ACHN (cell line): ENCODE measurements around the gene MTUS2.
A peak's percentile ranks its signal among the peaks of the same experiment; 100 is the strongest.

ENCODE experiments used
- DNase-seq: peaks from one replicate; pipeline ENCODE4 v3.0.0-alpha.2; 2015
- in situ Hi-C: cut with HindIII; loops from 2 replicates; pipeline ENCODE4 v1.10.0; 2017; ENCODE audit warnings: low sequenced_read_pairs, low pct_ligation_motif_present, low pct_unique_long_range_greater_than_20kb

The MTUS2 gene

DNA sequence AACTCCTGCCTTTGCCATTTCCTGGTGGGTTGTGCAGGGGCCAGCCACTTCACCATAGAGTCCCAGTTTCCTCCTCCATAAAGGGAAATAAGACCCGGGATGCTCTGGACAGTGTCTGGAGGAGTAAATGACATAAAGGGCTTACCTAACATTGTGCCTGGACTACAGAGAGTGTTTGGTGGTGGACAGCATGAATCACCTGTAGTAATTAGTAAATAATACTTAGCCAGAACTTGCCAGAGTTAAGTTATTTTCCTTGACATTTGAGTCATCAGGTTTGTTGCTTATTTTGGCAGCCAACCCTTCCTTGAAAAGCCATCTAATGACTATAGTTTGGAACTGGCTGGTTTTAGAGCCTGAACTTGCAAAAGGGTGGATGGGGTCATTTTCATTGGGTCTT lies 616.2 kb downstream of the MTUS2 start:
- DNase-seq: no peak
- in situ Hi-C loops: no loop called here

DNA sequence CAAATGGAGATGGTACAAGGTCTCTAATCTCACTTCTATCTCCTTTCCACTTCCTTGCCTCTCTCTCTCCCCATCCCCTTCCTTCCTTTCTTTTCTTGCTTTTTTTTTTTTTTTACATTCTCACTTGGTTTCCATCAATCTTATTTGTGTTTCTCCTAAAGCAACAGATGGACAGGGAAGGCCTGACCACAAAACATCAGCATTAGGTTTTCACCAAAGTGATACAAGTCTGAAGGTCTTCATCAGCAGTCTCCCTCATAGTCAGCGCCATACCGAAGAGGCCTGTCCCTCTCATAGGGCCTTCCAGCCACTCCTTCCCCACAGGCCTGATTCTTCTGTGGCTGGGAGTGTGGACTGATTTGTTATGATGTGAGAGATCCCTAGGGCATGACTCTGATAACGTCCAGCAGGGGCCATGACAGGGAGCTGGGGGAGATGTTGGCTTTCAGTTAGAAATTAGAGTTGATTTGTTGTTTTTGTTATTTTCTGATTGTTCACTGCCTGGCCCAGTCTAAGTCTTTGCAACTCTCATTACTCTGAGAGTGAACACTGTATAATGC lies 616.7 kb downstream of the MTUS2 start:
- in situ Hi-C loops: no loop called here
- no peak for DNase-seq

DNA sequence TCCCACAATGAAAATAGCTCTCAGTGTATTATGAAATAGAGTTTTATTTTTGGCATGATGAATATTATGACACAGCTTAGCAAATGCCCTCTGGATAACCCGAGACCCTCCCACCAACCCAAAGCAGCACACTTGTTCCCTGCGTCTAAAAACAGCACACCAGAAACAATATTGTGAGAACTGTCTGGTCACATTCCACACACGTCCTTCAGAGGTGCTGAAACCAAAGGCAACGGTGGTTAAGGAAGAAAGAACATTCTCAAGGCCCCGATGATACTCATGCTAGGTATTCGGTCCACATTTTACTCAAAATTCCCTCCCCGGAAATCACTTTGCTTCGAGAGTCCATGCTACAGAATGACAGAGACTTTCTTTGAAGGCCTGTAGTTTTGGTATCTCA lies 618.6 kb downstream of the MTUS2 start:
- in situ Hi-C loops: no loop called here
- no peak for DNase-seq

DNA sequence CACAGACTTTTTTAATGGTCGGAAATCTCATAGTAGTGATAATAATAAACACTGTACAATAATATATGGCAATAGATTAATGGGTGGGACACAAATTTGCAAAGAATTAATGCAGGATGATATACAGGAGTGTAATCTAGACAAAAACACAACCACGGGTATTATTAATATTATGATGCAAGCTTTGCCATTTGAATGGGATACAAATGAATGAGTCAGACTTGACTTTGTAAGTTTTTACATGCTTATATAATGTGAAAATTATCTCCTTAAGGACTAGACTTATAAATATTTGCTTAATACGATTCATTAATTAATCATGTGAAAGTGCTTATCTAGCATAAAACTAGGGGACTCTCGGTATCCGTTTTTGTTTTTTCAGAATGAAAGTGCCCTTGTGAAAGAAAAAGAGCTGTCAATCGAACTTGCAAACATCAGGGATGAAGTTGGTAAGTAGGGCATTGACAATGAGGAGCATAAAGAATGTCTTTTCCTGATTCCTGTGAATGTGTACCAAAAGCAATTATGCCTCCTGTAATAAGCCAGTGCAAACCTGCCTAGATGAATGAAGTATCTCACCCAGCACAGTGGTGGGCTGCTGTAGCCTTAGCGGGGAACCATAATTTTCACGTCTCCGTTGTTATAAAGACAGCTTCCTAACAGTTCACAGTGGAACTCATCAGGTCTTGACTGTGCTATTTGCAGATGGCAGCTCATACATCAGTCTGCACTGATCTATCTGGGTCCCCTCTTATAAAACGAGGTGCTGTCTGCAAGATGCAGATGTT lies 619.7 kb downstream of the MTUS2 start:
- DNase-seq: no peak
- in situ Hi-C loops: no loop called here

DNA sequence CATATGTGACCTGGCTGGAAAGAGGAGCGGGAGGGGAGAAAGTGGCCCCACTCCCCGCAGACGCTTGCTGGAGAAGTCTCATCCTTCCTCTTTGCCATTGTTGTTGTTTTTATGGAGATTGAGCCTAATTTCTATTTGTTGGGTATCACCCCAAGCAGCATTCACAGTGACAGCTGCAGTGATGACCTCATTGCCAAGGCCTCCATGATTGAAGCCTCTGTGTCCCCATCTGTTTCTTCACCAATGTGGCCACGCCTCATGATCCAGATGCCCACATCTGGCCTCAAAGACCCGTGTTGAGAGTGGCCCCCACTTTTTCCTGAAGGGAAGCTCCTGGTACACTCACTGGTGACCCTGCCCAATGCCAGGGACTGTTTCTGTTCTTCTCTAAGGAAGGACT lies 621.2 kb downstream of the MTUS2 start:
- DNase-seq: no peak
- in situ Hi-C loops: no loop called here

DNA sequence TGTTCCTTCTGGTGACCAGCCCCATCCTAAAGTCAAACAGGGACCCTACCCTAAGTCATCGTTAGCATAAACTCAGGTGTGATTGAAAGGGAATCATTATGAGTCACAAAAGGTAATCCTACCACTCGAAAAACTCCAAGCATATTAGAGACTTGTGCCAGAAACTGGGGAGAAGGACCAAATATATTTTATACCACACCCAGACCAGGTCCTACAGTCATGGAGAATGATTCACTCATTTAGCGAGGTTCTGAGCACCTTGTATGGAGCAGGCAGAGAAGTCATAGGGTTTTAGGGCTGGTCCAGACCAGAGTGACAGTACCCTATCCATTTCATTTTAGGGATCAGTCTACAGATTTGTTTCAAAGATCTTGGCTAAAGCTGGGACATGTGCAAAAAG lies 625.9 kb downstream of the MTUS2 start:
- in situ Hi-C loops: no loop called here
- DNase-seq: no peak

DNA sequence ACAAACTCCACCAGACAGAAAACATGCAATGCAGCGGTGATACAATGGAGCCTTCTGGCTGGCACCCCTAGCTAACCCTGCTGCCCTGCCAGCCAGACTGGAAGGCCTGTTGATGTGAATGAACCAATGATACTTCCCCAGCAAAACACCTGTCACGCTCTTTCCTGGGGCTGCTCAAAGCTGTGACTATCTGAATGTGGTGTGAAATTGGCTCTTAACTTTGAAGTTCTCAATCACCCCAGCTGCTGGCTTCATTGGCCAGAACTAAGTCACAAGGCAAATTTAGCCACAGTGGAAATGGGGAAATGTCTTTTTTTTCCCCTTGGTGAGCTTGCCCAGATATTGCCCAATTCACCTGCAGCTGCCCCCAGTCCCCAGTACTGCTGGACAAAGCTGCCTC lies 628.0 kb downstream of the MTUS2 start:
- DNase-seq: no peak
- in situ Hi-C loops: no loop called here

DNA sequence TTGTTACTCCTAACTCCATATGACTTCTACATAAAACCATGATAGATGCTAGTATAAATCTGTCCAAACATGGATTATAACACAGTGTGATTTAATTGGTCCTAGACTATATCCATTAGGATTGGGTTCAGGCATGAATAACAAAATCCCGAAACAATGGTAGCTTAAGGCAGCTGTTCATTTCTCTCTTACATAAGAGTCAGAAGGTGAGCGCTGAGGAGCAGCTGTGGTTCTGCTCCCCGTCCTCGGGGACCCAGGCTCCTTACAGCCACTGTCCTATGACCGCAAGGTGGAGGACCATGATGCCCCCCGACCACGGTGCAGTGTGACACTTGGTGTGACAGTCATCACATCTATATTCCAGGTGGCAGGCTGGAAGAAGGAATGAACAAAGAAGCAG lies 629.6 kb downstream of the MTUS2 start:
- no peak for DNase-seq
- in situ Hi-C loops: no loop called here

DNA sequence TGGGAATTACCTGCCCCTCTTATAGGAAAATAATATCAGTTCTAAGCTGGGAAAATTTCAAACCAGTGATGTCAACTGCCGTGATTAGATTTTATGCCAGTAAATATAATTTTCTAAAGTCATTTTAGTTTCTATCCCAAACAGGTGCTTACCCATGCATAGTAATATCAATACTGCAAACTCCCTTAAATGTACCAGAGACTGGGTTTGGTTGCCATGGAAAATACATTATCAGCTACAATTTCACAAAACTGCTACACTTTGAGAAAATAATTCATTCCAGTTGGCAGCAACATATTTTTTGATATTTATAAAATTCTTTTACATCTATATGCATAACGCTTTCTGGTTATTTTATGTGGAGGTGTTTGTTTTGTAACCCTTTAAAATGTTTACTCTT lies 631.8 kb downstream of the MTUS2 start:
- in situ Hi-C loops: no loop called here
- DNase-seq: no peak

DNA sequence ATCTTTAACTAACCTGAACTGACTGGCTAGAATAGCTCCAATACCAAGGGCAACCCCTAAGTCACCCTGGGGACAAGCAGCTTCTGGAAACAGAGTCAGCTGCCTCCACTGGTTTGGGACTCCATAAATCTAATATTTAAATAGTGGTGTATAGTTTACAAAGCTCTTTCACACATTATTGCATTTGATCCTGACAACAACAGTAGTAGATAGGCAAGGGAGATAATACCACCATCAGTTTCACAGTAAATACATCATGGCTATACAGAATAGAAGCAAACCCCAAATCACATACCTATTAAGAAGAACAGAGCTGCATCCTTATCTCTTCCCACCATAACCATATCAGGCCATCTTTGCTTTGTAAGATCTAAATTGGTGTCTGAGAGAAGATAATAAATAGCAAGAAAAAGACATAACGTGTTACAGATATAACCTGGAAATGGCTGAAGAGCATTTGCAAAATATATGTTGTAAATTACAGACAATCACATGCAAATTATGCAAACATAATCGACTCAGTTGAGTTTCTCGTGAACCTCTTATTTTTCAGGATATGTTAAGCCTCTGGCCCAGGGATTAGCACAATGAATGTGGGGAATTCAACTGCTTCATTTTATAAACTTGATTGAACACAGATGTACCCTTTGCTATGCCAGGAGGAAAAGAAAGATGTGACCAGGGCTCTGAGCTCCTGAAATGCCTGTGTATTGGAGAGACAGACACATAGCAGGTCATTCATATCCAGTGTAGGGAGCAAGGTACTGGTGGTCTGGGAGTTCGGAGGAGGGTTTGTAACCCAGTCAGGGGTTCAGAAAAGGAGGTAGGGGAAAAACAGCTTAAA lies 632.9 kb downstream of the MTUS2 start:
- no peak for DNase-seq
- in situ Hi-C loops: no loop called here

DNA sequence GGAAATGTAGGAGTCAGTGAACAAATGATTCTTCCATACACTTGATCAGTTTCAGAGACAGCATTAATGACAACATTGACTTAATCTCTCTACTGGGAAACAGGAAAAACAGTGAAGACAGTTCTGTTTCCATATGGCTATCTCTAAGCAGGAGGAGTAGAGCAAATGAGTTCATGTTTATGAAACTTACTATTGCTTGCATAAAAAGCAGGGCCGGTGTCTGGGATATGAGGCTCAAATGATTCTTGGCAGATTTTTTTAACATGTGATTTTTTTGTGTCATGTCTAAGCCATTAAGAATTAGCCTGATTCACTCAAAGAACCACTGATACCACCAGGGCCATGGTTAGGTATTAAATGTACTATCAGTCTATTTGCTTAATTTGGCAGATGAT lies 633.5 kb downstream of the MTUS2 start:
- DNase-seq: no peak
- in situ Hi-C loops: no loop called here

DNA sequence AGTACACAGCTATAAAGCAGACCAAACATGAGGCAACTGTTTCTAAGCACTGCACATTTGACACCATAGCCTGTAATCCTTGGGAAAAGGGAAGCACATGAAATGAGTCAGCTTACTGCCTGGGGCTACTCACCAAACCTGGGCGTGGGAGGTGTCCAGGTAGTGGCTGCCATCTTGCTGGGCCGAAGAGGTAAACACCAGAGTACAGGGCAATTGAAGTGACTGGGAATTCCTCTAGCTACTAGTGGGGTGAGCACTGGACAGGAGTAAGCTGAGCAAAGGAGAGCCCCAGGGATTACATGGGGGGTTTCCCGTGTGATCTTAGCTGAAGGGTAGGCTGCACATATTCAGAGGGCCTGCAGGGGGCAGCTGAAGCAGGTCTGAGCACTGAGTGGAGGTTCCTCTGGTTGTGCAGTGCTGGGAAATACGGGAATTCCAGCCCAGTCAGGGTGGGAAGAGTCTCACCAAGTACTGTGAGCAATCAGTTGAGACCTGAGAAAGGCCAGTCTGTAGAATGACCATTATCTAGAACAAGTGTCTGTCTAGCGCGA lies 634.9 kb downstream of the MTUS2 start:
- in situ Hi-C loops: no loop called here
- DNase-seq: no peak

DNA sequence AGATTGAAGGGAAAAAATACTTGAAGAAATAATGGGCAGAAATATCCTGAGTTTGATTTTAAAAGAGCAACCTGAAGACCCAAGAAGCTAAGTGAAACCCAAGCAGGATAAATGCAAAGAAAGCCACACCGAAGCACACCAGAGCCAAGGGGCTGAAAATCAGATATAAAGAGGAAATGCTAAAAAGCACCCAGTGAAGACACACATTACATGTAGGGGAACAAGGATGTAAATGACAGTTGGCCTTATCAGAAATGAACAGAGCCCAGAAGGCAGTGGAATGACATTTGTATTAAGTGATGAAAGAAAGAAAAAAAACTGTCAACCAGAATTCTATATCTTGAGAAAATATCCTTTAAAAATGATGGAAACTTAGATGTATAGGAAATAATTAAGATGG lies 636.3 kb downstream of the MTUS2 start:
- DNase-seq: no peak
- in situ Hi-C loops: no loop called here

DNA sequence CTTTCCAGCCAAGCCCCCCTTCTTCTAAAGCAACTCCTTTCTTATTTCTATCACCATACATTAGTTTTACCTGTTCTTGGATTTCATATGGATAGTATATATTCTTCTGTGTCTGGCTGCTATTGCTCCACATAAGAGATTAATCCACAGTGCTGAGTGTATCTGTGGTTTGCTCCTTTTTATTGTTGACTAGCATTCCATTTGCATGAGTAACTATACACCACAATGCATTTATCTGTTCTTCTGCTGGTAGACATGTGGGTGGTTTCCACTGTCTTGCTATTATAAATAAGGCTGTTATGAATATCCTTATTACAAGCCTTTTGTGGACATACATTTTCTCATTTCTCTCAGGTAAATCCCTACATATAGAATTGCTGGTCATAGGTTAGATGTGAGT lies 637.2 kb downstream of the MTUS2 start:
- peak; percentile 48 for DNase-seq

DNA sequence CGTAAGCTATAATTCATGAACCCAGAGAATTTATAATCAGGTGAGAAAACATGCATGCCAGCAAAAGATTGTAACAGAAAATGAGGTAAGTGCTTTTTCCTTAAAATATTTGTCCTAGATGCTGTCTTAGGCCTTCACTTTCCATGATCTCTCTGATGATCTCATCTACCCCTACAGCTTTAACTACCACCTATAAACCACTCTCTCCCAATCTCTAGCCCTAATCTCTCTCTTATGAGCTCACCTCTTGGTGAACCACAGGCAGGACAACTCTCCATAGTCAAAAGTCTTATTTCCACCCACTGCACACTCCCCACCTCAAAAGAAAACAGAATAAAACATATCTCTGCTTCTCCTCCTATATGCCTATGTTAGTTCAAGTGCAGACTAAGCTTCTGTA lies 638.3 kb downstream of the MTUS2 start:
- in situ Hi-C loops: no loop called here

More for the DNA sequence above, 637.2 kb downstream of the MTUS2 start:
- in situ Hi-C loops: no loop called here

DNA sequence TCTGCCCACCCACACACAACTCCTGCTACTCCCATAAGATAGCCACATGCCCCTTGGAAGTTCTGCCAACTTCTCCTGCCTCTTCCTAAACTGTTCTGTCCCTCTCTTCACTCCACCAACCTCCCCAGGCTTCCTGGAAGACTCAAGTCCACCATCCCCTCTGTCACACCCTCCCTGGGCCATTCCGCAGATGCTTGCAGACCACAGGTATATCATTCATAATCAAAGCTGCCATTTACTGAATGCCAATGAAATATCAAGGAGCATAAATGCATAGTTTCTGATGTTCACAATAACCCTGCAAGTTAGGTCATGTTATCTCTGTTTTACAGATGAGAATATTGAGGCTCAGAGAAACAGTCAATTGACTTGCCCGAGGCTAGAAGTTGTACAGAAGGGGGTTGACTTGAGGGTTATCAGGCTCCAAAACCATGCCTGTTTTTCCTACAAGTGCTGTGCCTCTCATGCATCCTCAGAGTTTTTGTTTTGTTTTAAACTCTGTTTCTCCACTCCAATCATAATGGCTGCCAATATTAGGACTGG lies 639.7 kb downstream of the MTUS2 start:
- in situ Hi-C loops: no loop called here

More for the DNA sequence above, 638.3 kb downstream of the MTUS2 start:
- no peak for DNase-seq

DNA sequence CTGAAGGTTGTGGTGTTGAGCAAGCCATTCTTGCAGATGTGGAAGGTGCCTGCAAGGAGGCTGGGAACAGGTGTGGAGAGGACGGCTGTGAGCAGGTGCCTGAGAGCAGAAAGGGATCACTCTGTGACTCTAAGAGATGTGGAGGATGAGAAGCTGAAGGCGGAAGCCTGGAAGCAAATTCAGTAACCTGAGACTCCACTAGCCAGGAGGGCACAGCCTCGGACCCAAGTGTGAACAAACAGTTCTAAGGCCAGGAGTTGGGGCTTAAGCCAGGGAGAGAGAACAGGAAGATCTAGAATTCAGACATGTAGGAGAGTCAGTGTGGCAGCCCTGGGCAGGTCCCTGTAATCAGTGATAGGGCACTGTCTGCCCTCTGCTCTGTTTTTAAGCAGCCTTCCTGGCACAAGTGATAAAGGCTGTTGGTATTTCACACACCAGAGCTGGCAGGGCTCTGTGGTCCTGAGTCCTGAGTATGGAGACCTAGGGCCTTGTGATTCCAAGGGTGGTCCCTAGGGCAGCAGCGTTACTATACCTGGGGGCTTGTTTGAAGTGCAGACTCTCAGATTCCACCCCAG lies 644.1 kb downstream of the MTUS2 start:
- in situ Hi-C loops: no loop called here
- DNase-seq: no peak

More for the DNA sequence above, 639.7 kb downstream of the MTUS2 start:
- DNase-seq: no peak

DNA sequence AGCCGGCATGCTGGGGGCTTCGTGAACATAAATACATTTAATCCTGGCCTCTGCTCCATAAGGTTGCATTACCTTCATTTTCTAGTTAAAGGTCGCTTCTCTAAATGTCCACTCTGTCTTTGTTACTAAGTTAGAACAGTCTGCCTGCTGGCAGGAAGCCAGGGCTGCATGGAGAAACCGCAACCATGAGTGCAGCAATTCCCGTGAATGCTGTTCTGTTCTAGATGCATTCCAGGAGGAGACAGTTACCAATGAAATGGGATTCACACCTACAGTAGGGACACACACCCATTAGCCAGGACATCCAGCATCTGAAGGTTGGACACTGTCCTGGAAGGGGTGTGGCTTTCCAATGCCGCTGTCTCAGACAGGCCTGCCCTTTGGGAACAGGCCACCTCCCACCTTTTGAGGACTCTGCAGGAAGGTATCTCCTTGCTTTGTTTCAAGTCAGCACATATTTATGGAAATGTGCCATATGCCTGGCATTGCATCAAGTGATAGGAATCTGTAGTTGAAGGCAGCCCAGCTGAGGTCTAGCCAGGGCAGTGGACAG lies 645.7 kb downstream of the MTUS2 start:
- in situ Hi-C loops: no loop called here
- no peak for DNase-seq
